Panc1 (cell line): ENCODE measurements around the gene RIMKLB. TPM values are rescaled to one million over a fixed set of nuclear protein-coding genes. Genes with fewer than 3 reads are reported as not detected.

ENCODE experiments used
- ATAC-seq: fragments of 200-7000 bp; cut with Tn5 transposase; 2 replicates; pipeline ENCODE4 v1.9.1; 2020; ENCODE audit warnings: mild to moderate bottlenecking, moderate library complexity
- BruUV-seq: library from RNA; stranded (reverse); fragments of 400-500 nt; replicated peaks from 2 replicates; lab custom pipeline; 2021; lab: Mats Ljungman, UMichigan
- CTCF ChIA-PET: fragments of 300-600 bp; sonication (Branson Sonifier 250); formaldehyde crosslinking; loops from one replicate; lab custom pipeline; 2022; ENCODE audit warnings: antibody characterized with exemption; lab: Charles Lee
- POLR2A ChIA-PET: fragments of 300-600 bp; sonication (Branson Sonifier 250); formaldehyde crosslinking; loops from one replicate; lab custom pipeline; 2022; ENCODE audit warnings: antibody characterized with exemption; lab: Charles Lee
- DNase-seq: peaks from one replicate; pipeline ENCODE4 v3.0.0-alpha.2; 2010; ENCODE audit warnings: low read depth, low spot score
- H3K27ac ChIP-seq: 2 replicates; pipeline ENCODE4 v1.5.1; 2011; ENCODE audit warnings: mild to moderate bottlenecking, low read length, inconsistent platforms
- H3K27me3 ChIP-seq: fragments of 200-500 bp; sonication (Bioruptor generic); 2 replicates; pipeline ENCODE4 v1.6.0; 2014; ENCODE audit warnings: low read length, inconsistent platforms; ENCODE audit not compliant: control insufficient read depth, insufficient read depth
- H3K36me3 ChIP-seq: fragments of 200-500 bp; sonication (Bioruptor generic); 2 replicates; pipeline ENCODE4 v1.5.1; 2014; ENCODE audit warnings: inconsistent platforms, mild to moderate bottlenecking, low read length, moderate library complexity; ENCODE audit not compliant: control insufficient read depth, insufficient read depth
- H3K4me1 ChIP-seq: 2 replicates; pipeline ENCODE4 v1.5.1; 2011; ENCODE audit warnings: inconsistent platforms, mild to moderate bottlenecking, low read length, moderate library complexity; ENCODE audit not compliant: control insufficient read depth, insufficient read depth
- H3K4me3 ChIP-seq, 2 experiments: 2 replicates each; pipeline ENCODE4 v1.5.1; 2011 to 2012; ENCODE audit warnings: low read depth in 2 of 2, low read length in 2 of 2, mild to moderate bottlenecking in 2 of 2, inconsistent platforms in 1 of 2, moderate library complexity in 1 of 2
- H3K9me3 ChIP-seq: fragments of 200-500 bp; sonication (Bioruptor generic); 2 replicates; pipeline ENCODE4 v1.5.1; 2014; ENCODE audit warnings: low read depth, mild to moderate bottlenecking, inconsistent platforms, low read length, moderate library complexity; ENCODE audit not compliant: control insufficient read depth, insufficient read depth
- POLR2AphosphoS5 ChIP-seq: IDR thresholded peaks from 2 replicates; pipeline ENCODE4 v1.6.1; 2012; ENCODE audit warnings: mild to moderate bottlenecking, low read depth, low read length, moderate library complexity
- REST ChIP-seq, 2 experiments: IDR thresholded peaks; 2 replicates each; pipeline ENCODE4 v1.6.1; 2011 to 2012; ENCODE audit warnings: low read depth in 2 of 2, control low read depth in 1 of 2, low read length in 1 of 2, mild to moderate bottlenecking in 1 of 2, moderate library complexity in 1 of 2; ENCODE audit not compliant: insufficient read depth in 1 of 2
- SIN3A ChIP-seq: IDR thresholded peaks from 2 replicates; pipeline ENCODE4 v1.6.1; 2012; ENCODE audit warnings: low read depth, mild to moderate bottlenecking, low read length, moderate library complexity, borderline replicate concordance; ENCODE audit not compliant: insufficient read depth
- TCF7L2 ChIP-seq: IDR thresholded peaks from 2 replicates; pipeline ENCODE4 v1.6.1; 2011; ENCODE audit warnings: mild to moderate bottlenecking, low read depth, low read length, inconsistent platforms
- in situ Hi-C: cut with HindIII; loops from 2 replicates; pipeline ENCODE4 v1.10.0; 2016; ENCODE audit warnings: low sequenced_read_pairs, low pct_unique_long_range_greater_than_20kb
- intact Hi-C: fragments of 100-400 bp; cut with micrococcal nuclease; formaldehyde crosslinking; loops from one replicate; pipeline ENCODE4 v1.10.0; 2022; ENCODE audit not compliant: unreplicated experiment
- total RNA-seq: library from RNA; stranded (reverse); gene quantifications from one replicate; pipeline ENCODE4 v1.2.1, GENCODE V29; 2021; ENCODE audit not compliant: unreplicated experiment
- TF ChIP-seq, protein P1 (sequence below): fragments of 450-650 bp; IDR thresholded peaks from 2 replicates; pipeline ENCODE4 v1.5.1; 2017; ENCODE audit warnings: mild to moderate bottlenecking

RIMKLB gene
- total RNA-seq, 1 experiment from 2014 or later = 17.1 TPM

GRCh38 chr12:8672381-8672780 lies 25.4 kb upstream of the RIMKLB start:
- TF ChIP-seq POLR2AphosphoS5 = no peak
- TF ChIP-seq, protein P1, sequence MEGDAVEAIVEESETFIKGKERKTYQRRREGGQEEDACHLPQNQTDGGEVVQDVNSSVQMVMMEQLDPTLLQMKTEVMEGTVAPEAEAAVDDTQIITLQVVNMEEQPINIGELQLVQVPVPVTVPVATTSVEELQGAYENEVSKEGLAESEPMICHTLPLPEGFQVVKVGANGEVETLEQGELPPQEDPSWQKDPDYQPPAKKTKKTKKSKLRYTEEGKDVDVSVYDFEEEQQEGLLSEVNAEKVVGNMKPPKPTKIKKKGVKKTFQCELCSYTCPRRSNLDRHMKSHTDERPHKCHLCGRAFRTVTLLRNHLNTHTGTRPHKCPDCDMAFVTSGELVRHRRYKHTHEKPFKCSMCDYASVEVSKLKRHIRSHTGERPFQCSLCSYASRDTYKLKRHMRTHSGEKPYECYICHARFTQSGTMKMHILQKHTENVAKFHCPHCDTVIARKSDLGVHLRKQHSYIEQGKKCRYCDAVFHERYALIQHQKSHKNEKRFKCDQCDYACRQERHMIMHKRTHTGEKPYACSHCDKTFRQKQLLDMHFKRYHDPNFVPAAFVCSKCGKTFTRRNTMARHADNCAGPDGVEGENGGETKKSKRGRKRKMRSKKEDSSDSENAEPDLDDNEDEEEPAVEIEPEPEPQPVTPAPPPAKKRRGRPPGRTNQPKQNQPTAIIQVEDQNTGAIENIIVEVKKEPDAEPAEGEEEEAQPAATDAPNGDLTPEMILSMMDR = no peak
- TF ChIP-seq TCF7L2 = no peak
- no peak for TF ChIP-seq SIN3A
- TF ChIP-seq REST (IDR thresholded peaks at IDR 0.05; ENCODE audit: insufficient read depth in 1 of 2, low read depth in 2 of 2, low read length in 1 of 2) = no peak
- no TSS peak for BruUV-seq
- POLR2A ChIA-PET = no interaction called here
- intact Hi-C loops = no loop called here
- Histone ChIP-seq H3K9me3 (no peaks in the 10 kb centered on the region), H3K4me1 (no peaks in the 10 kb centered on the region), H3K4me3 (no peak overlapping the region), H3K36me3 (no peaks in the 10 kb centered on the region), H3K27ac (no peak overlapping the region), H3K27me3 (no peaks in the 10 kb centered on the region)
- ATAC-seq = no peak
- no peak for DNase-seq
- in situ Hi-C loops = no loop called here
- CTCF ChIA-PET = no interaction called here

- ChIA-PET CTCF (no interaction called here), POLR2A (no interaction called here)
- ATAC-seq = no peak
- no peak overlapping the region for H3K4me3 ChIP-seq
- DNase-seq = no peak
- intact Hi-C loops = no loop called here
- H3K9me3 ChIP-seq = no peaks in the 10 kb centered on the region
- no TSS peak for BruUV-seq
- H3K4me1 ChIP-seq = no peaks in the 10 kb centered on the region
- H3K27me3 ChIP-seq = no peaks in the 10 kb centered on the region
- TF ChIP-seq REST (IDR thresholded peaks at IDR 0.05; ENCODE audit: insufficient read depth in 1 of 2, low read depth in 2 of 2, low read length in 1 of 2) = no peak
- TF ChIP-seq SIN3A = no peak
- TF ChIP-seq TCF7L2 = no peak
- TF ChIP-seq, protein P1 = no peak
- no peak for TF ChIP-seq POLR2AphosphoS5
- H3K27ac ChIP-seq = no peak overlapping the region
- in situ Hi-C loops = no loop called here
- H3K36me3 ChIP-seq = no peaks in the 10 kb centered on the region
Observed at GRCh38 chr12:8675591-8676036, 22.2 kb upstream of the RIMKLB start.
